NCI-H446 treated with DMSO at 0.1 percent for 48 hours (cell line): ENCODE results near the gene KRTAP10-3.
"Not testable (repeated sequence)": the region's sequence is repeated elsewhere in the genome, so short reads cannot be mapped to it uniquely, and the experiment has no call there.

Experiments used
- DNase-seq: peaks from one replicate; lab custom pipeline; 2025; lab: John Stamatoyannopoulos, UW

KRTAP10-3 gene

GRCh38 chr21:44571296-44571695 lies 12.7 kb upstream of the KRTAP10-3 start:
- no peak for DNase-seq

GRCh38 chr21:44569861-44570517 lies 11.4 kb upstream of the KRTAP10-3 start:
- no peak for DNase-seq

- no peak for DNase-seq
These were observed 10.3 kb upstream of the KRTAP10-3 start for GRCh38 chr21:44568667-44569556.

- no peak for DNase-seq
These were observed 9.7 kb upstream of the KRTAP10-3 start for GRCh38 chr21:44568261-44568660.

GRCh38 chr21:44567481-44568171 lies 9.0 kb upstream of the KRTAP10-3 start:
- DNase-seq: no peak

- DNase-seq: no peak
These were observed 7.8 kb upstream of the KRTAP10-3 start for GRCh38 chr21:44566403-44566802.

GRCh38 chr21:44564886-44565598 lies 6.4 kb upstream of the KRTAP10-3 start:
- DNase-seq: no peak

- DNase-seq: no peak
These were observed 5.5 kb upstream of the KRTAP10-3 start for GRCh38 chr21:44564099-44564498.

- DNase-seq: not testable (repeated sequence)
These were observed 293 bp downstream of the KRTAP10-3 start for GRCh38 chr21:44558329-44558675.

GRCh38 chr21:44557491-44558328 lies 885 bp downstream of the KRTAP10-3 start:
- DNase-seq: no peak

GRCh38 chr21:44556879-44557278 lies 1.7 kb downstream of the KRTAP10-3 start:
- DNase-seq: no peak

- DNase-seq: no peak
These were observed 3.3 kb downstream of the KRTAP10-3 start for GRCh38 chr21:44555200-44555875.

GRCh38 chr21:44552681-44553080 lies 5.9 kb downstream of the KRTAP10-3 start:
- no peak for DNase-seq

GRCh38 chr21:44552136-44552535 lies 6.5 kb downstream of the KRTAP10-3 start:
- no peak for DNase-seq

GRCh38 chr21:44551340-44551961 lies 7.1 kb downstream of the KRTAP10-3 start, which contains the start of gene KRTAP10-2:
KRTAP10-2 (minus strand) TSS chr21:44551505; CDS start chr21:44551458, 47 bp downstream.
- DNase-seq: no peak

GRCh38 chr21:44550807-44551206 lies 7.8 kb downstream of the KRTAP10-3 start:
- no peak for DNase-seq

- DNase-seq: not testable (repeated sequence)
These were observed 8.3 kb downstream of the KRTAP10-3 start for GRCh38 chr21:44550285-44550684.

GRCh38 chr21:44549525-44550211 lies 8.9 kb downstream of the KRTAP10-3 start:
- DNase-seq: no peak

- DNase-seq: no peak
These were observed 9.7 kb downstream of the KRTAP10-3 start for GRCh38 chr21:44548922-44549321.
